Karpas-422 (cell line): ENCODE results near the gene GNAS. TPM values are rescaled to one million over a fixed set of nuclear protein-coding genes. Genes with fewer than 3 reads are reported as not detected.

Source experiments
- DNase-seq: peaks from one replicate; pipeline ENCODE4 v3.0.0-alpha.2; 2015
- H2AFZ ChIP-seq: fragments of 200-600 bp; sonication (generic); 2 replicates; pipeline ENCODE4 v1.6.1; 2014; ENCODE audit warnings: antibody characterized with exemption, low read length, mixed read lengths
- H3K27ac ChIP-seq: fragments of 200-600 bp; sonication (generic); 2 replicates; pipeline ENCODE4 v1.5.1; 2014; ENCODE audit warnings: mild to moderate bottlenecking, low read length, moderate library complexity
- H3K27me3 ChIP-seq: fragments of 200-600 bp; sonication (generic); 2 replicates; pipeline ENCODE4 v1.6.1; 2014; ENCODE audit warnings: low read length, mixed read lengths
- H3K36me3 ChIP-seq: fragments of 200-600 bp; sonication (generic); 2 replicates; pipeline ENCODE4 v1.6.1; 2014; ENCODE audit warnings: low read length, mixed read lengths; ENCODE audit not compliant: insufficient read depth
- H3K4me1 ChIP-seq: fragments of 200-600 bp; sonication (generic); 2 replicates; pipeline ENCODE4 v1.6.1; 2014; ENCODE audit warnings: mild to moderate bottlenecking, low read length, mixed read lengths
- H3K4me2 ChIP-seq: fragments of 200-600 bp; sonication (generic); 2 replicates; pipeline ENCODE4 v1.6.1; 2014; ENCODE audit warnings: low read length, low read depth, mild to moderate bottlenecking; ENCODE audit not compliant: poor library complexity, severe bottlenecking
- H3K4me3 ChIP-seq: fragments of 200-600 bp; sonication (generic); 2 replicates; pipeline ENCODE4 v1.5.1; 2014; ENCODE audit warnings: mild to moderate bottlenecking, antibody characterized with exemption, low read length, mixed read lengths
- H3K79me2 ChIP-seq: fragments of 200-600 bp; sonication (generic); 2 replicates; pipeline ENCODE4 v1.6.1; 2014; ENCODE audit warnings: mild to moderate bottlenecking, low read length, mixed read lengths
- H3K9ac ChIP-seq: fragments of 200-600 bp; sonication (generic); 2 replicates; pipeline ENCODE4 v1.6.0; 2014; ENCODE audit warnings: low read length
- H3K9me2 ChIP-seq: fragments of 200-600 bp; sonication (generic), shearing (Covaris generic); replicated peaks from 2 replicates; pipeline ENCODE4 v1.6.0; 2014; ENCODE audit warnings: mild to moderate bottlenecking, low read length, moderate library complexity; ENCODE audit not compliant: insufficient read depth
- H3K9me3 ChIP-seq: fragments of 300-700, 200-600 bp; sonication (generic); 2 replicates; pipeline ENCODE4 v1.6.1; 2014; ENCODE audit warnings: low read length, mixed read lengths
- H4K20me1 ChIP-seq: fragments of 200-600 bp; sonication (generic); 2 replicates; pipeline ENCODE4 v1.6.1; 2014; ENCODE audit warnings: mild to moderate bottlenecking, antibody characterized with exemption, low read length, low read depth; ENCODE audit not compliant: insufficient read depth
- total RNA-seq: library from RNA; depleted of rRNA; stranded (reverse); fragments of >200 nt; shearing (Covaris generic); gene quantifications from 2 replicates; pipeline ENCODE4 v1.2.3, GENCODE V29; 2014; ENCODE audit warnings: low replicate concordance

The GNAS gene
- total RNA-seq, 1 experiment from 2014 or later = 624 TPM

GRCh38 chr20:58884966-58885365 lies 32.5 kb downstream of the GNAS start:
- Histone ChIP-seq H3K4me1 (peaks cover 7% of the 10 kb centered on the region; the same call in 1 of the 2 replicates), H3K9ac (no peak overlapping the region), H3K9me3 (no peaks in the 10 kb centered on the region), H3K9me2 (no peaks in the 10 kb centered on the region), H4K20me1 (no peaks in the 10 kb centered on the region), H3K27ac (no peak overlapping the region), H3K79me2 (peaks cover 10% of the 10 kb centered on the region), H3K36me3 (no peaks in the 10 kb centered on the region), H3K4me3 (no peak overlapping the region), H3K27me3 (no peaks in the 10 kb centered on the region), H2AFZ (no peak overlapping the region), H3K4me2 (no peak overlapping the region)
- no peak for DNase-seq

- Histone ChIP-seq H3K79me2 (peaks cover 16% of the 10 kb centered on the region), H3K4me2 (no peak overlapping the region), H3K9ac (no peak overlapping the region), H2AFZ (no peak overlapping the region), H3K4me1 (peaks cover 13% of the 10 kb centered on the region), H3K36me3 (no peaks in the 10 kb centered on the region), H3K27ac (no peak overlapping the region), H4K20me1 (no peaks in the 10 kb centered on the region), H3K9me2 (no peaks in the 10 kb centered on the region), H3K9me3 (no peaks in the 10 kb centered on the region), H3K4me3 (no peak overlapping the region), H3K27me3 (no peaks in the 10 kb centered on the region)
- no peak for DNase-seq
Measured at GRCh38 chr20:58886546-58886945, 34.0 kb downstream of the GNAS start.

- 0 out of 2 replicates have a peak overlapping the region, but pooled peaks have one; percentile 56 for H2AFZ ChIP-seq
Measured at GRCh38 chr20:58888103-58888502, 35.6 kb downstream of the GNAS start.

GRCh38 chr20:58888521-58889333 lies 36.2 kb downstream of the GNAS start:
- H3K36me3 ChIP-seq = no peaks in the 10 kb centered on the region
- 0 out of 2 replicates have a peak overlapping the region, but pooled peaks have one; percentile 56 for H2AFZ ChIP-seq
- H3K4me2 ChIP-seq = peak overlapping the region; percentile 93
- H3K9me3 ChIP-seq = no peaks in the 10 kb centered on the region
- no peaks in the 10 kb centered on the region for H3K9me2 ChIP-seq
- DNase-seq = peak; percentile 91
- no peaks in the 10 kb centered on the region for H3K27me3 ChIP-seq
- peaks cover 35% of the 10 kb centered on the region for H3K79me2 ChIP-seq
- peak overlapping the region; percentile 86 for H3K9ac ChIP-seq
- no peak overlapping the region for H3K27ac ChIP-seq
- peak overlapping the region; percentile 87 for H3K4me3 ChIP-seq
- peaks cover 4% of the 10 kb centered on the region; the same call in 1 of the 2 replicates for H4K20me1 ChIP-seq
- H3K4me1 ChIP-seq = peaks cover 25% of the 10 kb centered on the region

More at GRCh38 chr20:58888103-58888502, 35.6 kb downstream of the GNAS start:
- Histone ChIP-seq H3K9me3 (no peaks in the 10 kb centered on the region), H3K36me3 (no peaks in the 10 kb centered on the region), H3K9ac (peak overlapping the region; percentile 82), H3K27ac (no peak overlapping the region), H3K4me3 (peak overlapping the region; percentile 87), H3K4me2 (peak overlapping the region; percentile 92), H3K27me3 (no peaks in the 10 kb centered on the region), H3K4me1 (peaks cover 19% of the 10 kb centered on the region), H4K20me1 (no peaks in the 10 kb centered on the region), H3K79me2 (peaks cover 29% of the 10 kb centered on the region), H3K9me2 (no peaks in the 10 kb centered on the region)
- DNase-seq = peak; percentile 41

- peak overlapping the region; percentile 74 for H3K4me3 ChIP-seq
- H3K27me3 ChIP-seq = no peaks in the 10 kb centered on the region
- H3K36me3 ChIP-seq = peaks cover 3% of the 10 kb centered on the region; the same call in 1 of the 2 replicates
- peak overlapping the region; percentile 93 for H3K4me2 ChIP-seq
- H4K20me1 ChIP-seq = peaks cover 10% of the 10 kb centered on the region
- peak overlapping the region; percentile 85 for H3K27ac ChIP-seq
- H3K9me2 ChIP-seq = no peaks in the 10 kb centered on the region
- peaks cover 31% of the 10 kb centered on the region for H3K4me1 ChIP-seq
- peaks cover 41% of the 10 kb centered on the region for H3K79me2 ChIP-seq
- H2AFZ ChIP-seq = no peak overlapping the region
- peak overlapping the region; percentile 86 for H3K9ac ChIP-seq
- no peaks in the 10 kb centered on the region for H3K9me3 ChIP-seq
- DNase-seq = no peak
Measured at GRCh38 chr20:58889334-58889760, 36.8 kb downstream of the GNAS start.

- no peak for DNase-seq
Measured at GRCh38 chr20:58889798-58890517, 37.4 kb downstream of the GNAS start.

GRCh38 chr20:58890518-58891085 lies 38.1 kb downstream of the GNAS start:
- no peaks in the 10 kb centered on the region for H3K9me2 ChIP-seq
- no peaks in the 10 kb centered on the region for H3K27me3 ChIP-seq
- H3K79me2 ChIP-seq = peaks cover 54% of the 10 kb centered on the region
- H3K36me3 ChIP-seq = peaks cover 15% of the 10 kb centered on the region; the same call in 1 of the 2 replicates
- DNase-seq = peak; percentile 90
- H2AFZ ChIP-seq = no peak overlapping the region; the same call in 1 of the 2 replicates
- peak overlapping the region; percentile 85 for H3K27ac ChIP-seq
- H3K9ac ChIP-seq = peak overlapping the region; percentile 86
- H4K20me1 ChIP-seq = peaks cover 23% of the 10 kb centered on the region
- peak overlapping the region; percentile 93 for H3K4me2 ChIP-seq
- no peaks in the 10 kb centered on the region for H3K9me3 ChIP-seq
- H3K4me3 ChIP-seq = peak overlapping the region; percentile 74
- H3K4me1 ChIP-seq = peaks cover 44% of the 10 kb centered on the region

More at GRCh38 chr20:58889798-58890517, 37.4 kb downstream of the GNAS start:
- Histone ChIP-seq H3K9me2 (no peaks in the 10 kb centered on the region), H3K27me3 (no peaks in the 10 kb centered on the region), H3K27ac (peak overlapping the region; percentile 85), H4K20me1 (peaks cover 16% of the 10 kb centered on the region), H3K4me1 (peaks cover 37% of the 10 kb centered on the region), H3K4me3 (peak overlapping the region; percentile 74), H3K36me3 (peaks cover 9% of the 10 kb centered on the region; the same call in 1 of the 2 replicates), H2AFZ (no peak overlapping the region; the same call in 1 of the 2 replicates), H3K4me2 (peak overlapping the region; percentile 93), H3K9me3 (no peaks in the 10 kb centered on the region), H3K79me2 (peaks cover 47% of the 10 kb centered on the region), H3K9ac (peak overlapping the region; percentile 86)
